Measurements from ENCODE around the gene SMPD3.

GRCh38 chr16:68411086-68411485 lies 37.2 kb downstream of the SMPD3 start:
- TF ChIP-seq, protein P1, sequence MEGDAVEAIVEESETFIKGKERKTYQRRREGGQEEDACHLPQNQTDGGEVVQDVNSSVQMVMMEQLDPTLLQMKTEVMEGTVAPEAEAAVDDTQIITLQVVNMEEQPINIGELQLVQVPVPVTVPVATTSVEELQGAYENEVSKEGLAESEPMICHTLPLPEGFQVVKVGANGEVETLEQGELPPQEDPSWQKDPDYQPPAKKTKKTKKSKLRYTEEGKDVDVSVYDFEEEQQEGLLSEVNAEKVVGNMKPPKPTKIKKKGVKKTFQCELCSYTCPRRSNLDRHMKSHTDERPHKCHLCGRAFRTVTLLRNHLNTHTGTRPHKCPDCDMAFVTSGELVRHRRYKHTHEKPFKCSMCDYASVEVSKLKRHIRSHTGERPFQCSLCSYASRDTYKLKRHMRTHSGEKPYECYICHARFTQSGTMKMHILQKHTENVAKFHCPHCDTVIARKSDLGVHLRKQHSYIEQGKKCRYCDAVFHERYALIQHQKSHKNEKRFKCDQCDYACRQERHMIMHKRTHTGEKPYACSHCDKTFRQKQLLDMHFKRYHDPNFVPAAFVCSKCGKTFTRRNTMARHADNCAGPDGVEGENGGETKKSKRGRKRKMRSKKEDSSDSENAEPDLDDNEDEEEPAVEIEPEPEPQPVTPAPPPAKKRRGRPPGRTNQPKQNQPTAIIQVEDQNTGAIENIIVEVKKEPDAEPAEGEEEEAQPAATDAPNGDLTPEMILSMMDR (IDR thresholded peaks at IDR 0.05), result no peak
- TF ChIP-seq POLR2A (IDR thresholded peaks at IDR 0.05), result no peak
